Aorta (tissue), 5 donors: ENCODE results near the gene ACTRT2. TPM values are rescaled to one million over a fixed set of nuclear protein-coding genes. Genes with fewer than 3 reads are reported as not detected.

Experiments used
- ATAC-seq: fragments of 200-7000 bp; cut with Tn5 transposase; one replicate; pipeline ENCODE4 v1.9.1; 2022; ENCODE audit warnings: moderate library complexity; ENCODE audit not compliant: low FRiP score
- DNase-seq, 2 donors: peaks; one replicate each; pipeline ENCODE4 v3.0.0-alpha.2; 2020
- H3K27ac ChIP-seq, 2 donors: one replicate each; pipeline ENCODE4 v1.5.1; 2013; ENCODE audit warnings: low read length in 2 of 2, mild to moderate bottlenecking in 2 of 2, moderate library complexity in 2 of 2, control low read depth in 1 of 2, inconsistent platforms in 1 of 2, low read depth in 1 of 2
- H3K27me3 ChIP-seq, 2 donors: one replicate each; pipeline ENCODE4 v1.6.1; 2013; ENCODE audit warnings: control low read depth in 1 of 2, low read length in 1 of 2, mild to moderate bottlenecking in 1 of 2, moderate library complexity in 1 of 2; ENCODE audit not compliant: insufficient read depth in 2 of 2, control insufficient read depth in 1 of 2
- H3K36me3 ChIP-seq, 2 donors: one replicate each; pipeline ENCODE4 v1.6.1; 2013; ENCODE audit warnings: control low read depth in 1 of 2, low read length in 1 of 2, mild to moderate bottlenecking in 1 of 2; ENCODE audit not compliant: insufficient read depth in 2 of 2, control insufficient read depth in 1 of 2
- H3K4me1 ChIP-seq, 2 donors: one replicate each; pipeline ENCODE4 v1.6.1; 2013; ENCODE audit warnings: low read length in 2 of 2, control low read depth in 1 of 2, mild to moderate bottlenecking in 1 of 2, moderate library complexity in 1 of 2; ENCODE audit not compliant: insufficient read depth in 2 of 2, control insufficient read depth in 1 of 2
- H3K4me3 ChIP-seq, 2 donors: one replicate each; pipeline ENCODE4 v1.5.1; 2013; ENCODE audit warnings: low read length in 2 of 2, control low read depth in 1 of 2, mild to moderate bottlenecking in 1 of 2
- H3K9me3 ChIP-seq: one replicate; pipeline ENCODE4 v1.6.1; 2013; ENCODE audit warnings: mild to moderate bottlenecking, low read length; ENCODE audit not compliant: control insufficient read depth
- WGBS, 2 donors: extraction: QIAGEN DNeasy Blood & Tissue Kit; methylation state at CpG; one replicate each; pipeline ENCODE4 v1.1.7; 2013; 5-methylcytosine and 5-hydroxymethylcytosine counted together
- intact Hi-C, 2 donors: fragments of 100-400 bp; cut with DNase I; formaldehyde crosslinking; loops; one replicate each; pipeline versions ENCODE4 v1.14.2 to v1.15.0; 2022
- polyA plus RNA-seq, 2 donors: library from polyadenylated mRNA; stranded (reverse); fragments of 200-250 nt; gene quantifications; one replicate each; pipeline ENCODE4 v1.2.3, GENCODE V29; 2013
- total RNA-seq, 2 donors: library from RNA; stranded (reverse); fragmentation: NEBNext Ultra II Directional; extraction: Animal tissue kit (Norgen Biotek cat#: 25700); gene quantifications; one replicate each; pipeline ENCODE4 v1.2.1, GENCODE V29; 2021
- donor health status: healthy with polysubstance abuse.
- donor health status: Bipolar disorder and iron deficiency.
- donor health status: DM: no; HTN: no; CAD: no.
- donor health status: DM: no; HTN: no; CAD: no.
- donor health status: DM: yes; HTN: yes; CAD: no.

Gene ACTRT2
- total and polyA plus RNA-seq, 4 donors: not detected

GRCh38 chr1:3029991-3030662 is 8.9 kb downstream of the ACTRT2 start:
- Histone ChIP-seq H3K4me1 (no peaks in the 10 kb centered on the region), H3K36me3 (no peaks in the 10 kb centered on the region), H3K27me3 (no peaks in the 10 kb centered on the region), H3K4me3 (no peak overlapping the region), H3K27ac (no peak overlapping the region), H3K9me3 (no peaks in the 10 kb centered on the region)
- DNase-seq: peak in 1 of 2 donors; percentile 57
- WGBS, 2 donors: 91 to 93% methylated on average over 31 to 32 of the region's 32 CpGs
- intact Hi-C loops: no loop called here
- no peak for ATAC-seq

- Histone ChIP-seq H3K27me3 (no peaks in the 10 kb centered on the region), H3K27ac (no peak overlapping the region), H3K4me3 (no peak overlapping the region), H3K9me3 (no peaks in the 10 kb centered on the region), H3K36me3 (no peaks in the 10 kb centered on the region), H3K4me1 (no peaks in the 10 kb centered on the region)
- ATAC-seq (no peak), DNase-seq (peak in 1 of 2 donors; percentile 67)
- intact Hi-C loops: no loop called here
- 90 to 93% methylated on average over 22 of the region's 22 CpGs for WGBS, 2 donors
Measured at GRCh38 chr1:3030663-3031381, 9.6 kb downstream of the ACTRT2 start.

GRCh38 chr1:3031401-3032221 is 10.3 kb downstream of the ACTRT2 start:
- Histone ChIP-seq H3K9me3 (no peaks in the 10 kb centered on the region), H3K27ac (no peak overlapping the region), H3K4me1 (no peaks in the 10 kb centered on the region), H3K4me3 (no peak overlapping the region), H3K36me3 (no peaks in the 10 kb centered on the region), H3K27me3 (no peaks in the 10 kb centered on the region)
- DNase-seq (peak in 1 of 2 donors; percentile 83), ATAC-seq (peak; percentile 50)
- intact Hi-C loops: no loop called here
- 87 to 89% methylated on average over 34 to 35 of the region's 35 CpGs for whole genome bisulfite sequencing, 2 donors

GRCh38 chr1:3032371-3033039 is 11.2 kb downstream of the ACTRT2 start:
- intact Hi-C loops: no loop called here
- whole genome bisulfite sequencing, 2 donors: 94 to 96% methylated on average over 21 of the region's 21 CpGs
- Histone ChIP-seq H3K9me3 (no peaks in the 10 kb centered on the region), H3K27me3 (no peaks in the 10 kb centered on the region), H3K27ac (no peak overlapping the region), H3K36me3 (no peaks in the 10 kb centered on the region), H3K4me1 (no peaks in the 10 kb centered on the region), H3K4me3 (no peak overlapping the region)
- DNase-seq: peak in 1 of 2 donors; percentile 63
- ATAC-seq: no peak

- peak in 1 of 2 donors; percentile 53 for DNase-seq
- Histone ChIP-seq H3K27me3 (no peaks in the 10 kb centered on the region), H3K36me3 (no peaks in the 10 kb centered on the region), H3K4me1 (no peaks in the 10 kb centered on the region), H3K4me3 (no peak overlapping the region), H3K27ac (no peak overlapping the region), H3K9me3 (no peaks in the 10 kb centered on the region)
- ATAC-seq: no peak
- intact Hi-C loops: no loop called here
- WGBS, 2 donors: 89 to 92% methylated on average over 25 of the region's 25 CpGs
Measured at GRCh38 chr1:3033040-3033789, 11.9 kb downstream of the ACTRT2 start.

- intact Hi-C loops: no loop called here
- H3K27me3 ChIP-seq: no peaks in the 10 kb centered on the region
- no peak for ATAC-seq
- no peaks in the 10 kb centered on the region for H3K36me3 ChIP-seq
- H3K4me3 ChIP-seq: no peak overlapping the region
- DNase-seq: no peak
- no peaks in the 10 kb centered on the region for H3K9me3 ChIP-seq
- 20 to 23% methylated on average over 4 of the region's 4 CpGs for WGBS, 2 donors
- H3K27ac ChIP-seq: no peak overlapping the region
- H3K4me1 ChIP-seq: no peaks in the 10 kb centered on the region
Measured at GRCh38 chr1:3033790-3034090, 12.5 kb downstream of the ACTRT2 start.

GRCh38 chr1:3034162-3034561 is 12.9 kb downstream of the ACTRT2 start:
- DNase-seq (no peak), ATAC-seq (no peak)
- Histone ChIP-seq H3K4me1 (no peaks in the 10 kb centered on the region), H3K27ac (no peak overlapping the region), H3K4me3 (no peak overlapping the region), H3K27me3 (no peaks in the 10 kb centered on the region), H3K9me3 (no peaks in the 10 kb centered on the region), H3K36me3 (no peaks in the 10 kb centered on the region)
- intact Hi-C loops: no loop called here
- WGBS, 2 donors: 91 to 94% methylated on average over 7 of the region's 7 CpGs
